Uterus (tissue), 2 donors: ENCODE results near the gene UQCC2.

Source experiments
- CTCF ChIP-seq, 4 experiments: fragments of 200-600 bp in 2 of 4; fragments of 450-650 bp in 2 of 4; sonication (generic) in 2 of 4; IDR thresholded peaks; one replicate each; pipeline ENCODE4 v1.5.1; 2016 to 2019; ENCODE audit warnings: antibody characterized with exemption in 4 of 4, mild to moderate bottlenecking in 2 of 4, moderate library complexity in 1 of 4
- POLR2A ChIP-seq, 2 donors: fragments of 450-650 bp; IDR thresholded peaks; one replicate each; pipeline ENCODE4 v1.6.1; 2016; ENCODE audit warnings: antibody characterized with exemption in 2 of 2, mild to moderate bottlenecking in 1 of 2, moderate library complexity in 1 of 2

- TF ChIP-seq CTCF (IDR thresholded peaks at IDR 0.05) (no peak), POLR2A (IDR thresholded peaks at IDR 0.05) (no peak)
These were observed 20.9 kb upstream of the UQCC2 start for GRCh38 chr6:33732385-33732784.
